ENCODE data around the gene TTC6. TPM values are rescaled to one million over a fixed set of nuclear protein-coding genes. Genes with fewer than 3 reads are reported as not detected.

TTC6 gene
- total RNA-seq, 1 experiment from 2014 or later: 0.54 TPM

DNA sequence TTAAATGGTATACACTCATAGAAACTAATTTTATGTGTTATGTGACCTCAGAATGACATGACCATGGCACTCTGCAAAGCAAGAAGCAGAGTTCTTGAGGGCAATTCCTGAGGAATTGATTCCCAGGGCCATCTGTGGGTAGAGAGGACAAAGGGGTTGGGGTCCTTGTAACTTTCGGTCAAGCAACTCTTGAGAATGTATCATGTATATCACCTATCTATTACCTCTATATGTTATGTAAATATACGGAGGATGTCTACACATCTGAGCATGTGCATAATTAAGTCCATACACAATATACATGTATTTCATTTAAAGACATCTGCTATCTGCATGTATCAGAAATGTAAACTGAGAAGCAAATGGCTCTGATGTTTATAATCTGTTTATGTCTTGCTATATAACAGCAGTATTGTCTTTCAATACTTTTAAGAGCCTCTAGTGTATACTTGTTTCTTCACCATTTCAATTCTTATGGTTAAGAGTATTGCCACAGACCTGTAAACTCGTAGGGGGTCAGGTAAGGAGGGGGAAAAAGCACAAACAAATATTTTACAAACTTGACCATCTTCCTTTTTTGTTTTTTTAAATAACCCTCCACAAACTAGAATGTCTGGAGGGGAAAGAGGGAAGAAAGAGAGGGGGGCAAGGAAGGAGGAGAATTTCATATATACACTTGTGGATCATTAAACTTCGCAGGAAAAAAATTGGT, 4.8 kb upstream of the TTC6 start:
- intact Hi-C loops (cut with micrococcal nuclease; ENCODE audit: unreplicated experiment): loop anchor here (5.0 kb wide), 1 partner anchor 343 kb away; no protein-coding TSS in a partner anchor
- DNase-seq (ENCODE audit: low read depth, low spot score) (no peak), ATAC-seq (no peak)
- in situ Hi-C loops (cut with HindIII; ENCODE audit: low pct_unique_long_range_greater_than_20kb, low sequenced_read_pairs): no loop called here
- H3K4me3 ChIP-seq (ENCODE audit: low read depth in 2 of 2, low read length in 2 of 2): no peak overlapping the region
- TF ChIP-seq SIN3A (IDR thresholded peaks at IDR 0.05; ENCODE audit: borderline replicate concordance, insufficient read depth, low read depth, low read length): no peak
- no peak for TF ChIP-seq POLR2AphosphoS5 (IDR thresholded peaks at IDR 0.05; ENCODE audit: low read depth, low read length)
- TF ChIP-seq, protein P1, sequence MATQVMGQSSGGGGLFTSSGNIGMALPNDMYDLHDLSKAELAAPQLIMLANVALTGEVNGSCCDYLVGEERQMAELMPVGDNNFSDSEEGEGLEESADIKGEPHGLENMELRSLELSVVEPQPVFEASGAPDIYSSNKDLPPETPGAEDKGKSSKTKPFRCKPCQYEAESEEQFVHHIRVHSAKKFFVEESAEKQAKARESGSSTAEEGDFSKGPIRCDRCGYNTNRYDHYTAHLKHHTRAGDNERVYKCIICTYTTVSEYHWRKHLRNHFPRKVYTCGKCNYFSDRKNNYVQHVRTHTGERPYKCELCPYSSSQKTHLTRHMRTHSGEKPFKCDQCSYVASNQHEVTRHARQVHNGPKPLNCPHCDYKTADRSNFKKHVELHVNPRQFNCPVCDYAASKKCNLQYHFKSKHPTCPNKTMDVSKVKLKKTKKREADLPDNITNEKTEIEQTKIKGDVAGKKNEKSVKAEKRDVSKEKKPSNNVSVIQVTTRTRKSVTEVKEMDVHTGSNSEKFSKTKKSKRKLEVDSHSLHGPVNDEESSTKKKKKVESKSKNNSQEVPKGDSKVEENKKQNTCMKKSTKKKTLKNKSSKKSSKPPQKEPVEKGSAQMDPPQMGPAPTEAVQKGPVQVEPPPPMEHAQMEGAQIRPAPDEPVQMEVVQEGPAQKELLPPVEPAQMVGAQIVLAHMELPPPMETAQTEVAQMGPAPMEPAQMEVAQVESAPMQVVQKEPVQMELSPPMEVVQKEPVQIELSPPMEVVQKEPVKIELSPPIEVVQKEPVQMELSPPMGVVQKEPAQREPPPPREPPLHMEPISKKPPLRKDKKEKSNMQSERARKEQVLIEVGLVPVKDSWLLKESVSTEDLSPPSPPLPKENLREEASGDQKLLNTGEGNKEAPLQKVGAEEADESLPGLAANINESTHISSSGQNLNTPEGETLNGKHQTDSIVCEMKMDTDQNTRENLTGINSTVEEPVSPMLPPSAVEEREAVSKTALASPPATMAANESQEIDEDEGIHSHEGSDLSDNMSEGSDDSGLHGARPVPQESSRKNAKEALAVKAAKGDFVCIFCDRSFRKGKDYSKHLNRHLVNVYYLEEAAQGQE (IDR thresholded peaks at IDR 0.05; ENCODE audit: insufficient read depth in 1 of 2, low read depth in 2 of 2, low read length in 1 of 2): no peak
- TF ChIP-seq, protein P2, sequence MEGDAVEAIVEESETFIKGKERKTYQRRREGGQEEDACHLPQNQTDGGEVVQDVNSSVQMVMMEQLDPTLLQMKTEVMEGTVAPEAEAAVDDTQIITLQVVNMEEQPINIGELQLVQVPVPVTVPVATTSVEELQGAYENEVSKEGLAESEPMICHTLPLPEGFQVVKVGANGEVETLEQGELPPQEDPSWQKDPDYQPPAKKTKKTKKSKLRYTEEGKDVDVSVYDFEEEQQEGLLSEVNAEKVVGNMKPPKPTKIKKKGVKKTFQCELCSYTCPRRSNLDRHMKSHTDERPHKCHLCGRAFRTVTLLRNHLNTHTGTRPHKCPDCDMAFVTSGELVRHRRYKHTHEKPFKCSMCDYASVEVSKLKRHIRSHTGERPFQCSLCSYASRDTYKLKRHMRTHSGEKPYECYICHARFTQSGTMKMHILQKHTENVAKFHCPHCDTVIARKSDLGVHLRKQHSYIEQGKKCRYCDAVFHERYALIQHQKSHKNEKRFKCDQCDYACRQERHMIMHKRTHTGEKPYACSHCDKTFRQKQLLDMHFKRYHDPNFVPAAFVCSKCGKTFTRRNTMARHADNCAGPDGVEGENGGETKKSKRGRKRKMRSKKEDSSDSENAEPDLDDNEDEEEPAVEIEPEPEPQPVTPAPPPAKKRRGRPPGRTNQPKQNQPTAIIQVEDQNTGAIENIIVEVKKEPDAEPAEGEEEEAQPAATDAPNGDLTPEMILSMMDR (IDR thresholded peaks at IDR 0.05): no peak
- no peak for TF ChIP-seq TCF7L2 (IDR thresholded peaks at IDR 0.05; ENCODE audit: low read depth, low read length)
- H3K27ac ChIP-seq (ENCODE audit: low read length): no peak overlapping the region
- ChIA-PET CTCF (no interaction called here), POLR2A (no interaction called here)
- H3K27me3 ChIP-seq (ENCODE audit: control insufficient read depth, insufficient read depth, low read length): no peaks in the 10 kb centered on the region
- no peaks in the 10 kb centered on the region for H3K36me3 ChIP-seq (ENCODE audit: control insufficient read depth, insufficient read depth, low read length)
- TSS peak; percentile 60 for BruUV-seq (replicated peaks)
- H3K4me1 ChIP-seq (ENCODE audit: control insufficient read depth, insufficient read depth, low read length): no peaks in the 10 kb centered on the region; the same call in 1 of the 2 replicates
- no peaks in the 10 kb centered on the region for H3K9me3 ChIP-seq (ENCODE audit: control insufficient read depth, insufficient read depth, low read depth, low read length)

DNA sequence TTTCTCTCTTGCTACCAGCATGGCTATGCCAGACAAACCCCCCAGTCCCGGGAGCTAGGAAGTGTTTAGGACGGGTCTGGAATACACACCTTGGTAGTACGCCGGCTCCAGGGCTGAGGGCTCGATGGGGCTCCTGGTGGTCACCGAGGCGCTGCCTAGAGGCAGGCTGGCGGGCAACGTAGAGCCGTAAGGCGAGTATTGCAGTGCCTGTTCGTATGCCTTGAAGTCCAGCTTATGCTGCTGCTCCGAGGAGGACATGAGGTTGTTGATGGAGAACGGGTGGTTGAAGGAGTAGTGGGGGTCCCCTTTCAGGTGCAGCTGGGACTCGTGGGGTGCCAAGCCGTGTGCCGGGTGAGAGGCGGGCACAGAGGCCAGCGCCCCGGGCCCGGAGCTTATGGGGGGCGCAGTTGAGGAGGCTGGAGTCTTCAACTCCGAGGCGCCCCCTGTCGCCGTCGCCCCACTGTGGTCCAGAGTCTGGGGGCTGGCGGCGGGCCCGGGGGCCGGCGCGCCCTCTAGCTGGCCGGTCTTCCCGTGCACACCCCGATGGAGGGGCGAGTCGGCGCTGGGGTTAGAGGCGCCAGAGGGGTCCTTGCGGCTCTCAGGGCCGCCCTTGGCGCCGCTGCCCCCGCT, 4.0 kb upstream of the TTC6 start:
- Histone ChIP-seq H3K36me3 (ENCODE audit: control insufficient read depth, insufficient read depth, low read length) (no peaks in the 10 kb centered on the region), H3K4me1 (ENCODE audit: control insufficient read depth, insufficient read depth, low read length) (no peaks in the 10 kb centered on the region; the same call in 1 of the 2 replicates), H3K9me3 (ENCODE audit: control insufficient read depth, insufficient read depth, low read depth, low read length) (no peaks in the 10 kb centered on the region), H3K27ac (ENCODE audit: low read length) (no peak overlapping the region), H3K27me3 (ENCODE audit: control insufficient read depth, insufficient read depth, low read length) (no peaks in the 10 kb centered on the region; the same call in 1 of the 2 replicates), H3K4me3 (ENCODE audit: low read depth in 2 of 2, low read length in 2 of 2) (no peak overlapping the region)
- DNase-seq (ENCODE audit: low read depth, low spot score) (no peak), ATAC-seq (no peak)
- BruUV-seq (replicated peaks): no TSS peak
- TF ChIP-seq, protein P2 (IDR thresholded peaks at IDR 0.05): no peak
- TF ChIP-seq, protein P1 (IDR thresholded peaks at IDR 0.05; ENCODE audit: insufficient read depth in 1 of 2, low read depth in 2 of 2, low read length in 1 of 2): no peak
- TF ChIP-seq SIN3A (IDR thresholded peaks at IDR 0.05; ENCODE audit: borderline replicate concordance, insufficient read depth, low read depth, low read length) (no peak), TCF7L2 (IDR thresholded peaks at IDR 0.05; ENCODE audit: low read depth, low read length) (no peak), POLR2AphosphoS5 (IDR thresholded peaks at IDR 0.05; ENCODE audit: low read depth, low read length) (no peak)
- in situ Hi-C loops (cut with HindIII; ENCODE audit: low pct_unique_long_range_greater_than_20kb, low sequenced_read_pairs) (no loop called here), intact Hi-C loops (cut with micrococcal nuclease; ENCODE audit: unreplicated experiment) (loop anchor here (5.0 kb wide), 1 partner anchor 344 kb away; no protein-coding TSS in a partner anchor)
- ChIA-PET CTCF (no interaction called here), POLR2A (no interaction called here)

All from Panc1 (cell line).